NCI-H510A treated with DMSO at 0.1 percent for 48 hours (cell line): ENCODE measurements around the gene ZNF385A.

Source experiments
- DNase-seq: peaks from one replicate; lab custom pipeline; 2025; lab: John Stamatoyannopoulos, UW

ZNF385A gene

GRCh38 chr12:54415221-54415929, 30.8 kb upstream of the ZNF385A start:
- DNase-seq, result no peak

- DNase-seq, result no peak
These were observed 29.0 kb upstream of the ZNF385A start for GRCh38 chr12:54413284-54414190.

GRCh38 chr12:54412786-54413185, 28.3 kb upstream of the ZNF385A start:
- no peak for DNase-seq

DNA sequence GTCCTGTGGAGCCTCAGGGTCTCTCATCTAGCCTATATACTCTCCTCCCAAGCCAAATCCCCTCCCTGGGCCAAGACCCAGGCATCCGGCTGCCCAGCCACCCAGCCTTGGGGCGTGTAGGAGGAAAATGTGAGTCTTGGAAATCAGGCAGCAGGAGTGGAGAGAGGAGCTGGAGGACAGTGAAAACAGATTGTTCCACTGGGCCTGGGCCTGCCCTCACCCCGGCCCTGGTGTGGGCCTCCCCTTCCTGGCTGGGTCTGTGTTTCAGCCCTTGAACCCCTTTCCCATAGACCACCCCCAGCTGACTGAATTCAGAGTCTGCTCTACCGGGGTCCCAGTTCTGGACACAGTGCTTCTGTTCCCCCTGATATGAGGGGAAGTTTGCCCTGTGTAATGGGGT, 27.8 kb upstream of the ZNF385A start:
- no peak for DNase-seq

DNA sequence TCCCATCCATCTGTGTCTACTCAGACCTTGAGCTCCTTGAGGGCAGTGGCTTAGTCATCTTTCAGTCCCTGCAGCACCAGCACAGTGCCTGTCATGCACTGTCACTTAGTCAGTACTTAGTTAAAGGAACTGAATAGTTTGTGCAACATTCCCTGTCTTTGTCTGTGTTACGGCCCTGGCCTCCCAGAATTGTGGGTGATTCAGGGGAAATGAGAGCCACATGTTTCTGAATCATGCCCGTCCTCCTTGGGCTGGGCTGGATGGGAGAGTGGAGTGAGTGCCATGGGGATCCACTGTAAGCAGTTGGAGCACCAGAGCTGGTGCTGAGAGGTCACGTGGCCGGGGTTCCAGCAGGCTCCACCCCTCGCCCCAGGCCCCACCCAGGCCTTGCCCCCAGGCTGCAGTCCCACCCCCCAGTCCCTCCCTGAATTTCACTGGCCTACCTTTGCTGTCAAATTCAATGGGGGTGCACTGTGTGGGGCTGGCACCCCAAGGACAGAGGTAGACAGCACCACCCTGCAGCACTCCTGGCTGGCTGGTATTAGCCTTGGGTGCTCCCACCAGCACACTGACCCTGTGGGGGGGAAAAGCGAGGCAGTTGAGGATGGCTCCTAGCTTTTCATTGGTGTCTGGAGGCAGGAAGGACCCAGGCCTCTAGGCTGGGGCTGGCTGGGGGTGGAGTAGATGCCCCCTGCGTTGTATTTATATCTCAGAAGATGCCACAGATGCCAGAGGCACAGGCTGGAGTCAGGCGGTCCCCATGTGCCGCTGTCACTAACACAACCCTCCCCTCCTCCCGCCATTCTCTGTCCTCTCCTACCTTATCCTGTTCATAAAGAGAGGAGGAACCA, 27.1 kb upstream of the ZNF385A start:
- no peak for DNase-seq

DNA sequence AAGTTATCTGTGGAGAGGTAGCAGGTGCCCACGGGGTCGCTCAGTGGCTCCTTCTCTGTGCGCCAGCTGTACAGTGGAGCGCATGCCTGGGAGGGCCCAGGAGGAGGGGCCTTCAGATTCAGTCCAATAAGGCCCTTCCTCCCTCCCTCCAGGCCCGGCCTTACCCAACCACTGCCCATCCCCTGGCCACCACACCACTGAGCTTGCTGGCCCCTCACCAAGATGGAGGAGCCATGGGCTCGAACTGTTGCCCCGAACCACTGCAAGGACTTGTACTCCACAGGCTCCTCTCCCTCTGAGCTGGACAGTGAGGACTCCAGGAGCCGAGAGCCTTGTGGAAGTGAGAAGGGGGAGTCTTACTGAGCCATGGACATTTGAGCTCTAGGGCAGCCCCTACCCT, 24.7 kb upstream of the ZNF385A start:
- no peak for DNase-seq

- DNase-seq, result no peak
These were observed 22.8 kb upstream of the ZNF385A start for GRCh38 chr12:54407183-54407905.

- no peak for DNase-seq
These were observed 21.0 kb upstream of the ZNF385A start for GRCh38 chr12:54405573-54405972.

DNA sequence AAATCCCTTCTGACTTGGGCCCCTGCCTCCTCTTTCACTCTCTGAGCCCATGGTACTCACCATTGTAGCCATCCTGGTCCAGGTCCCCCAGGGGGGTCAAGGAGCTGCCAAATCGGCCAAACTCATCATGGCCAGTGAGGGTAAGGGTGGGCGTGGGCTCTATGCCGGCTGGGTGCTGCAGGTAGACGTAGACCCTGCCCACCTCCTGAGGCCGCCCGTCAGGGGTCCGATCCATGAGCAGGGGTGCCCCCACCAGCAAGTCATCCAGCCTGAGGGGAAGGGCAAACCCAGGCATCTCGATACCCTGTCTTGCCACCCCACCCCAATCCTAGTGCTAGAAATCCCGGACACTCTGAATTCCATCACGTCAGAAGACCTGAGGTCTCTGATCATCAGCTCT, 20.6 kb upstream of the ZNF385A start:
- no peak for DNase-seq

- peak; percentile 19 for DNase-seq
These were observed 19.8 kb upstream of the ZNF385A start for GRCh38 chr12:54404061-54405004.

DNA sequence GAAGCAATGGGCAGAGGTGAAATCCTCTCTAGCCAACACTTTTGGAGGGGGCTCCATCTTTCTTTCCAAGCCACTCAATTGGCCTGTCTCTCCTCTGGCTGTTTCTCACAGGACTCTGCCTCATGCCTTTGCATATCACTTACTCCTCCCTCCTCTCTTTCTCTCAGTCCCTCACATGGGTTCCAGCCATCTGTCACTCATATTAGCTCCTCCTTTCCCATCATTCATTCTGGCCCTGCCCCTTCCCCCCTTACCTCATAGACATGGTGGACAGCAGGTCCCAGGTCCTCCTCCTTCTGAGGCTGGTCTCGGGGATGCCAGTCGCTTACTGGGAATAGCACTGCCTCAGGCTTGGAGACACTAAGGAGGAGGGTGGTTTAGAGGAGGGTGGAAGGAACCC, 16.6 kb upstream of the ZNF385A start:
- DNase-seq, result no peak

DNA sequence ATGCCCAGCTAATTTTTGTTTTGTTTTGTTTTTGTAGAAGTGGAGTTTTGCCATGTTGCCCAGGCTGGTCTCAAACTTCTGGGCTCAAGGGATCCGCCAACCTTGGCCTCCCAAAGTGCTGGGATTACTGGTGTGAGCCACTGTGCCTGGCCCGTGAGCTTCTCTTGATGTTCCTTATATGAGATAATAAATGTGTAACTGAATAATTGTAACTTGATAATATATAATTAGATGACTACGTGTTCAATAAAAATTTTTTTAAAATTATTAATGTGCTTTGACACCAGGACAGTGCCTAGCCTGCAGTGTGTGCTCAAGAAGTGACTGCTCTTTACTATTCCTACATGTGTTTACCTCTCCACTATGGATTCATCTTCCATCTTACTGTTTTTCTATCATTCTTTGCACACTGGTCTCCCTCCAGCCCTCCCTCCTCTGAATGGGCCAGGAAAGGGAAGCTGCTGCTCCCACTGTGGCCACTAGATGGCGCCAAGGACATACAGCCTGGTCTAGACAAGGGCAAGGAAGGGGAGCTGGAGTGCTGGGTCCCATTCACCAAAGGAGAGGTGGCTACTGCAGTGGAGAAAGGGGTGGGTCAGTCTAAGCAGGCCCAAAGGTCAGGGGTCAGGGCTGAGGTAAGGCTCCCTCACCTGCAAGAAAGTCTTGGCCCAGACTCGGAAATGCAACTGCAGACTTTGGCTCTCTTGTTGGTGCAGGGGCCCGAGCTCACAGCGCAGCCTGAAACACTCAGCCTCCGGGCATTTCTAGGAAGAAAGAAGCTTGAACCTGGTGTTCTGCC, 14.7 kb upstream of the ZNF385A start:
- DNase-seq, result peak; percentile 78

GRCh38 chr12:54398218-54398617, 13.7 kb upstream of the ZNF385A start:
- no peak for DNase-seq

GRCh38 chr12:54397157-54397556, 12.6 kb upstream of the ZNF385A start:
- no peak for DNase-seq

DNA sequence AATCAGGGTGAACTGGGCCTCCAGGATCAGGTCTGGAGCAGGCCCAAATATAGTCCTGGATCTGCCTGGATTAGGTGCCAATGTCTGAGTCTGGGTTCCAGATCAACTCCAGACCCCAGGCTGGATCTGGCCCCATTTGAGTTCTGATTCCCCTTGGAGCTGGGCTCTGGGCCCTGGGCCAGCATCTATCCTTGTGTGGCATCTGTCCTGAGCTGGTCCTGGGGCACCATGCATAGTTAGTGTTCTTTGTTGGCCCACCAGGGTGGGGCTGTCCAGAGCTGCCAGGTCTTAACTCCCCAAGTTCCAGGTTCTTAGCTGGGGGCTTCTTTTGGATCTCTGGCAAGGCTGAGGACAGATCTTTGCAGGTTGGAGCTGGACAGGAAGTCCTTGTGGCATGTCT, 11.0 kb upstream of the ZNF385A start:
- DNase-seq, result no peak

- no peak for DNase-seq
These were observed 10.5 kb upstream of the ZNF385A start for GRCh38 chr12:54394986-54395385.

- peak; percentile 56 for DNase-seq
These were observed 9.8 kb upstream of the ZNF385A start for GRCh38 chr12:54394281-54394719.

- DNase-seq, result no peak
These were observed 9.2 kb upstream of the ZNF385A start for GRCh38 chr12:54393743-54394142.

- no peak for DNase-seq
These were observed 8.7 kb upstream of the ZNF385A start for GRCh38 chr12:54393207-54393609.
